Hematopoietic multipotent progenitor cell treated with erythropoietin and hydrocortisone succinate and interleukin-3 and kit ligand, for 17 days (in vitro differentiated cells): ENCODE results near the gene B3GNT4.
"Not testable (repeated sequence)": the region's sequence is repeated elsewhere in the genome, so short reads cannot be mapped to it uniquely, and the experiment has no call there.

Source experiments
- DNase-seq: peaks from one replicate; pipeline ENCODE4 v3.0.0-alpha.2; 2015; ENCODE audit warnings: low spot score

Gene B3GNT4

DNA sequence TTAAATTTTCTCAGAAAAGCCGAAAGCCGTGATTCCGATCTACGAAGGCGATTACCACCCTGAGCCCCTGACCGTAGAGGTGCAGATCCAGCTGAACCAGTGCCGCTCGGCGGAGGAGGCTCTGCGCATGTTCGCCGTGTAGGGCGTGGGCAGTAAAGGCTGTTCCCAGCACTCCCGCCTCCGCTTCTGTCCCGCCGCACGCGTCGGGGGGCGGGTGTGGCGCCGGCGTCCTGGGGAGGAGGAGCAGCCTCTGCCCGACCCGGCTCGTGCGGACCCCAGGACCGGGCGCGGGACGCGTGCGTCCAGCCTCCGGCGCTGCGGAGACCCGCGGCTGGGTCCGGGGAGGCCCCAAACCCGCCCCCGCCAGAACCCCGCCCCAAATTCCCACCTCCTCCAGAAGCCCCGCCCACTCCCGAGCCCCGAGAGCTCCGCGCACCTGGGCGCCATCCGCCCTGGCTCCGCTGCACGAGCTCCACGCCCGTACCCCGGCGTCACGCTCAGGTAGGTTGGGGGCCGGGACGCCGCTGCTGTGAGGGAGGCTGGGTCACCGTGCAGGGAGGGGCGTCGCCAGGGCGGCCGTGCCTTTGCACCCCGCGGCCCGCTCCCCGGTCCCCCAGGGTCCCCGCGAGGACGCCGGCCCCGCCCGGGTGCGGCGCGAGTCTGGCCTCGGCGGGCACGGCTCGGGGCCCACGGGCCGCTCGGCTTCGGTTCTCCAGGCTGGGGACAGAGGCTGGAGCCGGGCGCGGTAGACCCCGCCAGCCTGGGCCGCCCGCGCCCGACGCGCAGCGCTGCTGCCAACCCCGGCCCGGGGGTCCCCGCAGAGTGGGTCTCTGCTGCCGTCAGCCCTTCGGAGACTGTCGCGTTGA lies at the start of gene B3GNT4:
Gene B3GNT4, plus strand, starts transcription at position 409 of the 866 bp plus-strand sequence. CDS start 910 bp downstream, outside the sequence.
- no peak for DNase-seq

- DNase-seq = no peak
Measured at GRCh38 chr12:122155705-122156104, 47.8 kb upstream of the B3GNT4 start.

GRCh38 chr12:122158700-122159285 lies 44.7 kb upstream of the B3GNT4 start:
- no peak for DNase-seq

DNA sequence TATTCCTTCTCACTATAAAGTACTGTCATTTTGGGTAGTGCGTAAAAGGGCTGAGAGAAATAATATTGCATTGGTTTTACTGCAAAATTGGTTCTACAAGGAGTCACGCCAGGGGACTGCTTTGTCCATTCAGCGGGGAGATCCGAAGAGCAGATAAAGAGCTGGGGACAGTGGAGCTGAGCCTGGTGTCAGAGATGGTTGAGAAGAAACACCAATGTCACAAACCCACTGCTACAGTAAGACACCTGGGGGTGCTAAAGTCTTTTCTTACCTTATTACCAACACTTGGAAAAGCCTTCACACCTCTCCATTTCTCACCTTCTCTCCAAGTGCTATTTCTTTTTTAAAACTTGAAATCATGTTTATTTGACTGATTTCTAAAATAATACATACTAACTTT lies 43.6 kb upstream of the B3GNT4 start:
- no peak for DNase-seq

- no peak for DNase-seq
Measured at GRCh38 chr12:122160761-122161160, 42.7 kb upstream of the B3GNT4 start.

DNA sequence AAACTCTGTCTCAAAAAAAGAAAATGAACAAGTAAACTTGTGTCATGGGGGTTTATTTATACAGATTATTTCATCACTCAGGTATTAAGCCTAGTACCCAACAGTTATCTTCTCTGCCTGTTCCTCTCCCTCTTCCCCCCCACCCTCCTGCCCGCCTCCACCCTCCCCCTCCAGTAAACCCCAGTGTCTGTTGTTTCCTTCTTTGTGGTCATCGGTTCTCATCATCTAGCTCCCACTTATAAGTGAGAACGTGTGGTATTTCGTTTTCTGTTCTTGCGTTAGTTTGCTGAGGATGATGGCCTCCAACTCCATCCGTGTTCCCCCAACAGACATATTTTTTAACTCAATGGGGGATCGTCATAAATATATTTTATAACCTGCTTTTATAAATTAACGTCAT lies 41.8 kb upstream of the B3GNT4 start:
- no peak for DNase-seq

DNA sequence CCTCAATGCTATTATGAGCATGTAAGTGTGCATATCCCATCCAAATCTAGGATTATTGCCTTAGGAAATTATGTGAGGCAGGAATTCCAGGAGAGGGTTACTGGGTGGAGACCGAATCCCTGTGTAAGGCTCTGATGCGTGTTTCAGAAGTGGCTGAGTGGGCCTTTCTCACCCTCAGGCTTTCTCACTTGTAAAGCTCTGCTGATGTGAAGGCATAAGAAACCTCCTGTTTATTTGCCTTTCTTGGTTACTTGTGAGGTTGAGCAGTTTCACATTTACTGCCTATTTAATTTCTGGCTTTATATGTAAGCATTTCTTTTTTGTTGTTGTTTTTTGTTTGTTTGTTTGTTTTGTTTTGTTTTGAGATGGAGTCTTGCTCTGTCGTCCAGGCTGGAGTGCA lies 40.5 kb upstream of the B3GNT4 start:
- no peak for DNase-seq

DNA sequence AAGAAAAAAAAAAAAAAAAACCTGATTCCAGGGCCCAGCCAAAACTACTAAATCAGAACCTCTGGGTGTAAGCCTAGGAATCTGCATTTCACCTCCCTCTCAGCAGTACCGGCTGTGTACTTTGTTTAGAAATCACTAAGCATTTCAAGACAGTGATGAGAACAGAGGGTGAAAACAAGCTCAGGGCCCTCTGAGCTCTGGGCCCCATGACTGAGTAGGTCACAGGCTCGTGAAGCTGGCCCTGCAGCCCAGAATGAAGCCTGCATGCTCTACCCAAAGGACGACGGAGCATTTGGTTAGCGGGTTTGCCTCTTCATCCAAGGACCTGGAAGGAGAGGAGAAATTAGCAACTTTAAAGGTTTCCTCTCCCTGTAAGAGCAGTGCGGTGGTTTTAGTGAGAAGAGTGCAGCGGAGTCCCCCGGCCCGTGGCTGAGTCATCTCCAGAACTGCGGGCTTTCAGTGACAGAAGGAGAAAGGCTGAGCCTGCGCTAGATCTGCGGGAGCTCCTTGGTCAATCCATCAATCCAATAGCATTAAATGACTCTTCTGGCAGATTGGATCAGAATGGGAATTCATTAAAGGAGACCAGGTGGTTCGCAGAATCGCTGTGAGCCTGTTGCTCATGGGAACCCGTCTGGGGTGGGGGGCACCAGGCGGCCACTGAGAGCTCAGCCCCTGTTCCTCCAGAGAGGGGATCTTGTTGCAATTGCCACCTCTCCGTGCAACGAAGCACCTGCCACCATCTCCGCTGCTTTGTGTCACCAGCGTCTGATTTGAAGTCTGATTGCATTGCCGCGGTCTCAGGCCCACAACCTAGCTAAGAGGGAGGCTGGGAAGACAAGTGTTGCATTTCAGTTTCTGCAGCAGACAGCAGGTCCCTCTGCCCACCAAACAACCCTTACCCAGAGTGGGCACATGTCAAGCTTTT lies 36.8 kb upstream of the B3GNT4 start:
- no peak for DNase-seq

DNA sequence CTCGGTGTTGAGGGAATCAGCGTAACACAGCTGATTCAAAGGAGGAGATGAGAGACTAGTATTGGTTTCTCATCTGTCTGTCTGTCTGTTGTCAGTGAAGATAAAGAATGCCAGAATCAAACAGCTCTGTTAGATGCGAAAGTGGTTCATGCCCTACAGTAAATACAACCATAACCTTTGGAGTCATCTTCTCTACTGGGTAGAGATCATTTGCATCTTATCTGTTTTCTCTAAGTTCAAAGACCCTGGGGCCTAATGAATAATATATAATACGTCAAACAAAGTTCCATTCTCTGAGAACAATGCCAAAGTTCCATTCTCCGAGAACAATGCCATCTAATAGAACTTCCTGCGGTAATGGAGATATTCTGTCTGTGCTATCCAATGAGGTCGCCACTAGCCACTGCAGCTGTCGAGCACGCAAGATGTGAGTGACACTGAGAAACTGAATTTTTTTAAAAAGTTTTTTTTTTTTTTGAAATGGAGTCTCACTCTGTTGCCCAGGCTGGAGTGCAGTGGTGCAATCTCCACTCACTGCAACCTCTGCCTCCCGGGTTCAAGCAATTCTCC lies 36.1 kb upstream of the B3GNT4 start:
- no peak for DNase-seq

GRCh38 chr12:122168492-122168891 lies 35.0 kb upstream of the B3GNT4 start:
- DNase-seq = no peak

DNA sequence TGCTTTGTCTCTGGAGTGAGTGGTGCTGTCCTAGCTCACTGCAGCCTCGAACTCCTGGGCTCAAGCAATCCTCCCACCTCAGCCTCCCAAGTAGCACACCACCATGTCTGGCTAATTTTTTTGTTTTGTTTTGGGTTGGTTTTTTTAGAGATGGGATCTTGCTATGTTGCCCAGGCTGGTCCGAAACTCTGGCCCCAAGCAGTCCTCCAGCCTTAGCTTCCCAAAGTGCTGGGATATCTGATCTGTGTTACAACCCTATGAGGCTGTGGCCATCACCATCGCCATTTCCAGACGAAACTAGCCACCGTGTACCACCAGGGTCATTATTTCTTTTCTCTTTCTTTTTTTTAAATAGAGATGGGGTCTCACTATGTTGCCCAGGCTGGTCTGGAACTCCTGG lies 32.1 kb upstream of the B3GNT4 start:
- no peak for DNase-seq

DNA sequence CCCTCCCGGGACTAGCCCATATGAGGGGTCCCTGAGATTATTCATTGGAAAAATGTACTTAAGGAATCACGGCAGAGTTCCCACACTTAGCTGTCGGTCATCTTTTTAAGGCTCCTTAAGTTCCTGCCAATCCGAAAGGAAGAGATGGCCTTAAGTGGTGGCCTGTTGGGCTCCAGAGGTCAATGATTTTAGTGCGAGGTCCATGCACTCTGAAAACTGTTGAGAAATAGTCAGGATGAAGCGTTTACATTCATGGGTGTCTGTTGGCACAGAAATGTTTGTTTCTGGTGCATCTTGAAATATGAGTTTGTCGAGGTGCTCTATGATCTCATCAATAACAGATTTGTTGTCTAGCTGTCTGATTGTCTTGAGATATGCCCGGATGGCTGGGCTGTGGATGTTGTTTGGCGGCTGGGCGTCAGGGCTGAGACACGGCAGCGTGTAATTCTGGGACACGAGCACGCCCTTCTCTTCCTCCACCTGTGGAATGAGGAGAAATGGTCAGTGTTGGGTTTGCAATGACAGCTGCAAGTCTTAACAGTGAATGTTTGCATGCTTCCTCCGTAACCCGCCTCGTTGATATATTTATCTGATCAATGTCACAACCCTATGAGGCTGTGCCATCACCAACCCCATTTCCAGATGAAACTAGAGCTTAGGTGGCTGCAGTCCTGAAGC lies 31.1 kb upstream of the B3GNT4 start:
- DNase-seq = no peak

DNA sequence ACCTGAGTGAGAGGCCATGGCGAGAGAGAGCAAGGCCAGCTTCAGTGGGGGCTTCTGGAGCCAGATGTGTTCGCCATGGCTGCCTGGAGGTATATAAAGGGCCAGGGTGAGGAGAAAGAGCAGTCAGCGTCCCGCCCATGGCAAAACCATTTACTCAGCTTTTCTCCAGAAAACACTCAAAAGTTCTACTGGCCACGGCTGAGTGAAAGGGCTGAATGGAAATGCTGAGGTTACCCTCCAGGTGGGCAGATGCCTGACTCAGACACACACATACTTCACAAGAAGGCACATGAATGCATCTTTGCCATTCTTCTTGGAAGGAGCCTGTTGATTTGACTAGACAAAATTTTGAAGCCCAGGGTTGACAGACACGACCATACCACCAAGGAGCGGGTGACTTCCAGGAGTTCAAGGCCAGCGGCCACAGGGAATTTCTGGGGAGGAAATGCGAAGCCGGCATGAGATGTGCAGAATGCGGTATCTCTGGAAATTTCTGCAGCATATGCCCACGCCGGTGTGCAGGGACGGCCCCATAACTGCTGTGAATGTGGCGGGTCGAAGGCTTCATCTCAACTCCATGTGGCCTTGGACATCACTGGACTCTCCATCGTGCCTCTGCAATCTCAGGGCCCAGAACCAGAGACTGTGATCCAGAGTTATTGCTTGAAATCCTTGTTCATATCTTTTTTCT lies 29.2 kb upstream of the B3GNT4 start, which contains the start of gene IL31:
Gene IL31, minus strand, starts transcription at position 67 of the 691 bp plus-strand sequence. Its CDS starts 49 bp downstream, at position 18.
- DNase-seq = no peak

DNA sequence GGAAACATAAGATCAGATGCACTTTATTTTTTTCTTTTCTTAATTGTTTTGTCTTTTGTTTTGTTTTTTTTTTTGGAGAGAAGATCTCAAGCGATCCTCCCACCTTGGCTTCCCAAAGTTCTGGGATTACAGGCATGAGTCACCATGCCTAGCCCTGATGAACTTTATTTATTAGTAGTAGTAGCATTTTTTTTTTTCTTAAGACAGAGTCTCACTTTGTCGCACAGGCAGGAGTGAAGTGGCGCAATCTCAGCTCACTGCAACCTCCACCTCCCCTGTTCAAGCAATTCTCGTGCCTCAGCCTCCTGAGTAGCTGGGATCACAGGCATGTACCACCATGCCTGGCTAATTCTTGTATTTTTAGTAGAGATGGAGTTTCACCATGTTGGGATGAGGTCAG lies 27.0 kb upstream of the B3GNT4 start:
- not testable (repeated sequence) for DNase-seq

DNA sequence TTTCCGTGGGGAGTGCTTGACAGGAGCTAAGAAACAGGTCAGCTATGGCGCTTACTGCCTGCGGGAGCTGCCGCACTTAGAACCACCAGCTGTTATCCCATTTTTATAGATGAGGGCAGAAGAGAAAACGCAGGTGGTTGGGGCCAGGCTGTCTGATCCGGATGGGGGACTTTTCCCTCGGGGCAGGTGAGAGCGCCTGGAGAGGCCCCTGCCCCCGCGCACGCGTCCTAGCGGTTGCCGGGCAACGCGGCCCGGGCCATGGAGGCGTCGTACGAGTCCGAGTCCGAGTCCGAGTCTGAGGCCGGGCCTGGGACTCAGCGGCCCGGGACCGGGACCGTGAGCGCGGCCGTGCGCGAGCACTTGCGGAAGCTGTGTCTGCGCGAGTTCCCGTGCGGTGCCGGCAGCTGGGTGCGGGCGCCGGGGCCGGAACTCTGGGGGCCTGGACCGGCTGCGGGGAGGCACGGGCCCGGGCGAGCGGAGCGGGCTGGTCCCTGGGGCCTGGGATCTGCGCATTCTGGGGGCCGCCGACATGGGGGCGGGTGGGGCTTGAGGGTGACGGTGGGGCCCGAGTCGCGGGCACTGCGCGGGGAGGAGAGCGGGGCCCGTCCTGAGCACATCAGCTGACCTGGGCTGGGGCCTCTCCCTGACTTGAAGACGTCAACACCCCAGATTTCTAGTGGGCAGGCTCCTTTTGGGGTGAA lies 20.5 kb upstream of the B3GNT4 start, which contains the start of gene LRRC43:
Gene LRRC43, plus strand, starts transcription at position 237 of the 701 bp plus-strand sequence. Its CDS starts 22 bp downstream, at position 259.
- DNase-seq = no peak

DNA sequence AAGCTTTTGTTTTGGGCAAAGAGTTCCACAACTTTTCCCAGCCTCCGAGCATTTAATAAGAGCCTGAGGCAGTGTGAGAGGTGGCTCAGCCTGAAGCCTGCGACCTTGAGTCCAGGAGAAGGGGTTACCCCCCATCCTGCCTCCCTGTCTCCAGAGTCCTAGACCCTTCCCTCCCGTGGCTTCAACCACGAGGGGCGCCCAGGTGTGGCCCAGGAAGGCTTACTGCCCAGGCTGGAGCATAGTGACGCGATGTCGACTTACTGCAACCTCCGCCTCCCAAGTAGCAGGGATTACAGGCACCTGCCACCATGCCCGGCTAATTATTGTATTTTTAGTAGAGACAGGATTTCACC lies 19.9 kb upstream of the B3GNT4 start:
- DNase-seq = no peak

GRCh38 chr12:122184517-122184916 lies 19.0 kb upstream of the B3GNT4 start:
- DNase-seq = no peak

DNA sequence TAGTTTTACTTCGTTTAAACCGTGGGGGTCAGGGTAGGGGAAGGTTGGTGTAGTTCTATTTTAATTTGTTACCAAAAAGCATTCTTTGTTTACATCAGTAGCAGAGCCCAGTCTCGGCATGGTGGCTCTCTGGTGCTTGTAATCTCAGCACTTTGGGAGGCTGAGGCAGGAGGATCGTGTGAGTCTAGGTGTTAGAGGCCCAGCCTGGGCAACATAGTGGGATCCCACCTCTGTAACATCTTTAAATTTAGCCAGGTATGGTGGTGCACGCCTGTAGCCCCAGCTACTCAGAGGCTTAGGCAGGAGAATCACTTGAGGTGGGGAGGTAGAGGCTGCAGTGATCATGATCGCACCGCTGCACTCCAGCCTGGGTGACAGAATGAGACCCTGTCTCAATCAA lies 18.4 kb upstream of the B3GNT4 start:
- DNase-seq = no peak

GRCh38 chr12:122185494-122186082 lies 17.9 kb upstream of the B3GNT4 start:
- DNase-seq = no peak

DNA sequence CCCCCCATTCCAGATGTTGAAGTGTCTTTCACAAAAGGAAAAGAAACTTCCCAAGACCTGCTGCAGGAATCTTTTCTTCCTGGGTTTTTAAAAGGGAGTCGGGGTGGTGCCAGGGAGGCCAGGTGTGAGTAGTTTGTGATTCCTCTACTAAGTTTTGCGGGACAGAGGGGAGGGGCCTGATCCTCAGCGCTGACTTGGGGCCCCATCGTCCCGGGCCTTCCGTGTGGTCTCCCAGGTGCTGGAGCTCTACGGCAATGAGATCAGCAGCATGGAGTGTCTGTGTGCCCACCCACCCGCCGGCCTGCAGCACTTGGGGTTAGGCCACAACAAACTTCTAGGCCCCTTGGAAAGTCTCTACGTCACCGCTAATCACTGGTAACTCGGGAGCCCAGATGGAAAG lies 16.0 kb upstream of the B3GNT4 start:
- no peak for DNase-seq
